Neural progenitor cell (in vitro differentiated cells): Measurements from ENCODE around the gene APBA3.

ENCODE experiments used
- CTCF ChIP-seq: fragments of 200-600 bp; sonication (generic); IDR thresholded peaks from 2 replicates; pipeline ENCODE4 v1.5.1; 2017; ENCODE audit warnings: antibody characterized with exemption, mild to moderate bottlenecking
- EZH2 ChIP-seq: fragments of 200-600 bp; sonication (generic); IDR thresholded peaks from 2 replicates; pipeline ENCODE4 v1.6.1; 2017; ENCODE audit warnings: antibody characterized with exemption, mild to moderate bottlenecking, moderate library complexity

- no peak for TF ChIP-seq CTCF
- TF ChIP-seq EZH2: no peak
Observed at GRCh38 chr19:3752492-3752891, 9.0 kb downstream of the APBA3 start.
